HG03439 (cell line): ENCODE data around the gene SIVA1.

Experiments
- ATAC-seq: cut with Tn5 transposase; IDR thresholded peaks from one replicate; pipeline ENCODE4 v1.9.1; 2021; ENCODE audit warnings: mild to moderate bottlenecking, moderate library complexity; ENCODE audit not compliant: unreplicated experiment

SIVA1 gene

GRCh38 chr14:104770851-104771272, 17.9 kb downstream of the SIVA1 start:
- no peak for ATAC-seq

- ATAC-seq, result no peak
These were observed 18.4 kb downstream of the SIVA1 start for GRCh38 chr14:104771374-104771773.

- ATAC-seq, result no peak
These were observed 19.2 kb downstream of the SIVA1 start for GRCh38 chr14:104771918-104772706.

GRCh38 chr14:104772707-104773504, 20.0 kb downstream of the SIVA1 start:
- no peak for ATAC-seq

GRCh38 chr14:104773505-104774452, 20.8 kb downstream of the SIVA1 start:
- no peak for ATAC-seq

- ATAC-seq, result no peak
These were observed 21.6 kb downstream of the SIVA1 start for GRCh38 chr14:104774453-104775072.

GRCh38 chr14:104775073-104775489, 22.1 kb downstream of the SIVA1 start:
- no peak for ATAC-seq

- no peak for ATAC-seq
These were observed 23.5 kb downstream of the SIVA1 start for GRCh38 chr14:104776481-104776880.

- no peak for ATAC-seq
These were observed 24.2 kb downstream of the SIVA1 start for GRCh38 chr14:104776961-104777807.

GRCh38 chr14:104777808-104778249, 24.9 kb downstream of the SIVA1 start:
- no peak for ATAC-seq

- no peak for ATAC-seq
These were observed 25.9 kb downstream of the SIVA1 start for GRCh38 chr14:104778694-104779331.

- ATAC-seq, result no peak
These were observed 27.0 kb downstream of the SIVA1 start for GRCh38 chr14:104779776-104780512.

GRCh38 chr14:104780513-104781030, 27.6 kb downstream of the SIVA1 start:
- ATAC-seq, result no peak

GRCh38 chr14:104781271-104782077, 28.5 kb downstream of the SIVA1 start:
- ATAC-seq, result no peak

- no peak for ATAC-seq
These were observed 29.3 kb downstream of the SIVA1 start for GRCh38 chr14:104782086-104782807.

- ATAC-seq, result no peak
These were observed 29.8 kb downstream of the SIVA1 start for GRCh38 chr14:104782808-104783139.
